LNCAP (cell line): ENCODE results near the gene CPPED1.

Experiments
- CTCF ChIP-seq: fragments of 450-650 bp; IDR thresholded peaks from 2 replicates; pipeline ENCODE4 v1.5.1; 2017; ENCODE audit warnings: mild to moderate bottlenecking

Gene CPPED1

GRCh38 chr16:12669908-12670307, 133.8 kb downstream of the CPPED1 start:
- TF ChIP-seq CTCF = no peak

GRCh38 chr16:12667909-12668308, 135.8 kb downstream of the CPPED1 start:
- no peak for TF ChIP-seq CTCF

GRCh38 chr16:12664164-12664733, 139.4 kb downstream of the CPPED1 start:
- TF ChIP-seq CTCF = no peak

GRCh38 chr16:12661656-12662172, 142.0 kb downstream of the CPPED1 start:
- no peak for TF ChIP-seq CTCF

DNA sequence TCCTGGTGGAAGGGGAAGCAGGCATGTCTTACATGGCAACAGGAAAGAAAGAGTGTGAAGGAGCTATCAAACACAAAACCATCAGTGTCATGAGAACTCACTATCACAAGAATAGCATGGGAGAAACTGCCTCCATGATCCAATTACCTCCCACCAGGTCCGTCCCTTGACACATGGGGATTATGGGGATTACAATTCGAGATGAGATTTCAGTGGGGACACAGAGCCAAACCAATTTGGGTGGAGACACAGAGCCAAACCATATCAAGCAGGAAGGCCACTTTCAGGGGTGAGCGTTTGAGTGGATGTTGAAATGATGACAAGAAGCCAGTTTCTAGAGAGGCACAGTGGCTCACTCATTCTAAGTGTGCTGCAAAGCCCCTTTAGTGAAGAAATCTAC, 143.8 kb downstream of the CPPED1 start:
- no peak for TF ChIP-seq CTCF

DNA sequence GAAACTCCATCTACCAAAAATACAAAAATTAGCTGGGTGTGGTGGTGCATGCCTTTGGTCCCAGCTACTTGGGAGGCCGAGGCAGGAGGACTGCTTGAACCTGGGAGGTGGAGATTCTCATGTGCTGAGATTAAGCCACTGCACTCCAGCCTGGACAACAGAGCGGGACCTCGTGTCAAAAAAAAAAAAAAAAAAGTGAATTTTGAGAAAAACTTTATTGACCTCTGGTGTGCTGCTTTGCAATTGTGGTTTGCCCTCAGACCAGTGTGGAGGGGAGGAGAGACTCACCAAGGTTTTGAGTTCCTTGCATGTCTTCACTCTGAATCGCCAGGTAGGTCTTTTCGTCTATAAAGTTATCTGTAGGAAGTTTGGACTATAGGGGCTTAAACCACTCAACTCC, 145.2 kb downstream of the CPPED1 start:
- TF ChIP-seq CTCF = no peak

DNA sequence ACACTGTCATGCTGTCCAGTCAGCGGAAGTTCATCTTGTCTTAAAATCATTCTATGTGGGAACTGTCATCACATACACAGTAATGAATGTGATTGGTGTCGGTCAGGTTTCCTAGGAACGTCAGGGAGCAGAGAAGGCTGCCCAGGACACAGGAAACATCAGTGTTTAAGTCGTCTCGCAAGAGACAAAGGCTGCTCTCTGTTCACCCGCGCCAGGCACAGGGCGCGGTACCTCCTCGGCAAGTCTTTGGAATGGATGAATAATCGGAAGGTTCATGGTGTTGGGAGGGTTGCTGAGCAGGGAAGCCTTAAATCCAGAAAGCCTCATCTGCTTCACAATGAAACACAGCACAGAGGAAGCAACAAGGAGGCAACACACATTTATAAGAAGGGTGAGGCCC, 148.2 kb downstream of the CPPED1 start:
- TF ChIP-seq CTCF = no peak

DNA sequence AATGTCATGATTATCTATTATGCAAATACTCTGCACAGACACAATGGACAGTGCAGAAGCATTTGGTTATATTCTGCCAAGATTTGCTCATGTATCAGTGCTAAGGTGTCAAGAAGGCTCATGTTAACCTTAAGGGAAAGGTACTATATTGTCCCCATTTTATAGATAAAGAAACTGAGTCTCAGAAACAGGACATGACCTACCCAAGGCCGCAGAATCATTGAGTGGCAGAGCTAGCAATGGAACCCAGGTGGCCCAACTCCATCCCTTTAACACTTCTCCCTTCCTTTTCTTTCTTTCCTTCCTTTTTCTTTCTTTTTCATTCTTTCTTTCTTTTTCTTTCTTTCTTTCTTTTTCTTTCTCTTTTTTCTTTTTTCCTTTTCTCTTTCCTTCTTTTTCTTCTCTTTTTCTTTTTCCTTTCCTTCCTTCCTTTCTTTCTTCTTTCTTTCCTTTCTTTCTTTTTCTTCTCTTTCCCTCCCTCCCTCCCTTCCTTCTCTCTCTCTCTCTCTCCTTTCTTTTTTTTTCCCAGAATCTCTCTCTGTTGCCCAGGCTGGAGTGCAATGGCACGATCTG, 149.8 kb downstream of the CPPED1 start:
- TF ChIP-seq CTCF = no peak
